ENCODE results near the gene NMRK1.

GRCh38 chr9:75071530-75072122 lies 16.3 kb downstream of the NMRK1 start:
- TF ChIP-seq ZFP3 (tag by site-specific recombination; IDR thresholded peaks at IDR 0.05; ENCODE audit: low read depth) (no peak), CTCF (tag by site-specific recombination; IDR thresholded peaks at IDR 0.05) (no peak), REST (tag by site-specific recombination; IDR thresholded peaks at IDR 0.05) (no peak), PBX3 (CRISPR knock-in tag; IDR thresholded peaks at IDR 0.05) (no peak)

All from HEK293 (cell line).